ENCODE measurements around the gene RAD52. TPM values are rescaled to one million over a fixed set of nuclear protein-coding genes. Genes with fewer than 3 reads are reported as not detected.

The RAD52 gene
- total RNA-seq, 6 experiments from 2014 or later, result 5.6 to 10.5 (median 8.5) TPM

- Histone ChIP-seq H3K27me3 (no peaks in the 10 kb centered on the region), H3K27ac (no peak overlapping the region), H3K36me3 (no peaks in the 10 kb centered on the region), H3K4me3 (no peak overlapping the region), H3K9me3 (no peaks in the 10 kb centered on the region), H3K4me1 (peaks cover 0 to 21% (median 0%) of the 10 kb centered on the region in 4 donors)
- DNase-seq, result no peak
- no peak for ATAC-seq
- no peak for TF ChIP-seq CTCF (IDR thresholded peaks at IDR 0.05)
- TF ChIP-seq POLR2A (IDR thresholded peaks at IDR 0.05), result no peak
- intact Hi-C loops (cut with DNase I), result no loop called here
- WGBS (ENCODE audit: insufficient coverage, low coverage, low lambda C conversion rate, missing lambda C conversion rate), result 12% methylated on average over 1 of the region's 1 CpG
These were observed 43.2 kb upstream of the RAD52 start for GRCh38 chr12:992647-993046.

GRCh38 chr12:991350-992333 lies 42.1 kb upstream of the RAD52 start:
- H3K36me3 ChIP-seq, result no peaks in the 10 kb centered on the region
- H3K27ac ChIP-seq, result peak overlapping the region; percentile 96 to 98 (median 97)
- no peaks in the 10 kb centered on the region for H3K9me3 ChIP-seq
- TF ChIP-seq CTCF (IDR thresholded peaks at IDR 0.05) (no peak), POLR2A (IDR thresholded peaks at IDR 0.05) (no peak)
- H3K4me3 ChIP-seq, result peak overlapping the region; percentile 73 to 88 (median 80)
- no peaks in the 10 kb centered on the region for H3K27me3 ChIP-seq
- 9% methylated on average over 29 of the region's 48 CpGs for WGBS (ENCODE audit: insufficient coverage, low coverage, low lambda C conversion rate, missing lambda C conversion rate)
- peak; percentile 7 to 46 (median 28) for ATAC-seq
- DNase-seq, result no peak
- intact Hi-C loops (cut with DNase I), result no loop called here
- H3K4me1 ChIP-seq, result peaks cover 0 to 21% (median 0%) of the 10 kb centered on the region in 4 donors

GRCh38 chr12:990661-991349 lies 41.3 kb upstream of the RAD52 start, which contains the start of gene ERC1:
ERC1 (plus strand) TSS chr12:991223; CDS start chr12:1027904, 36,681 bp downstream.
- TF ChIP-seq CTCF (IDR thresholded peaks at IDR 0.05) (no peak), POLR2A (IDR thresholded peaks at IDR 0.05) (peak; percentile 75)
- Histone ChIP-seq H3K36me3 (no peaks in the 10 kb centered on the region), H3K4me1 (peaks cover 0 to 21% (median 0%) of the 10 kb centered on the region in 4 donors), H3K9me3 (no peaks in the 10 kb centered on the region), H3K27ac (peak within 1 kb of the TSS; percentile 96 to 98 (median 97)), H3K4me3 (peak within 1 kb of the TSS; percentile 73 to 88 (median 80)), H3K27me3 (no peaks in the 10 kb centered on the region)
- 3% methylated on average over 6 of the region's 87 CpGs for WGBS (ENCODE audit: insufficient coverage, low coverage, low lambda C conversion rate, missing lambda C conversion rate)
- intact Hi-C loops (cut with DNase I), result no loop called here
- peak; percentile 91 to 92 (median 92) for DNase-seq
- peak; percentile 86 to 96 (median 92) for ATAC-seq

GRCh38 chr12:989751-990660 lies 40.5 kb upstream of the RAD52 start:
- Histone ChIP-seq H3K36me3 (no peaks in the 10 kb centered on the region), H3K27me3 (no peaks in the 10 kb centered on the region), H3K4me1 (peaks cover 0 to 21% (median 0%) of the 10 kb centered on the region in 4 donors), H3K9me3 (no peaks in the 10 kb centered on the region), H3K4me3 (peak overlapping the region; percentile 73 to 88 (median 80)), H3K27ac (peak overlapping the region; percentile 96 to 98 (median 97))
- 2% methylated on average over 23 of the region's 40 CpGs for WGBS (ENCODE audit: insufficient coverage, low coverage, low lambda C conversion rate, missing lambda C conversion rate)
- TF ChIP-seq POLR2A (IDR thresholded peaks at IDR 0.05) (no peak), CTCF (IDR thresholded peaks at IDR 0.05) (no peak)
- ATAC-seq (peak; percentile 67 to 73 (median 72)), DNase-seq (peak; percentile 79 to 82 (median 82))
- intact Hi-C loops (cut with DNase I), result no loop called here
